K562 (cell line): ENCODE measurements around the gene PRCP. TPM values are rescaled to one million over a fixed set of nuclear protein-coding genes. Genes with fewer than 3 reads are reported as not detected.

Experiments
- ARID1B ChIP-seq: fragments of 450-650 bp; IDR thresholded peaks from 2 replicates; pipeline ENCODE4 v1.6.1; 2016; ENCODE audit warnings: antibody characterized with exemption, mild to moderate bottlenecking, inconsistent platforms
- BCOR ChIP-seq: fragments of 450-650 bp; IDR thresholded peaks from 2 replicates; pipeline ENCODE4 v1.6.1; 2016
- CBFB ChIP-seq: sonication (generic); formaldehyde crosslinking; IDR thresholded peaks from 2 replicates; pipeline ENCODE4 v1.4.0; 2020; ENCODE audit warnings: mild to moderate bottlenecking, missing genetic modification reagents
- E2F5 ChIP-seq: sonication (generic); formaldehyde crosslinking; IDR thresholded peaks from 2 replicates; pipeline ENCODE4 v1.8.0; 2022; ENCODE audit warnings: mild to moderate bottlenecking, missing genetic modification reagents
- FOSL1 ChIP-seq: fragments of 200-800 bp; sonication (Bioruptor generic); conservative IDR thresholded peaks from 2 replicates; pipeline ENCODE4 v1.6.1; 2016; ENCODE audit warnings: missing genetic modification characterization, missing compliant biosample characterization
- GABPB1 ChIP-seq: sonication (generic); formaldehyde crosslinking; IDR thresholded peaks from 2 replicates; pipeline ENCODE4 v1.8.0; 2022; ENCODE audit warnings: mild to moderate bottlenecking, missing genetic modification reagents
- GTF2E2 ChIP-seq: fragments of 200-800 bp; sonication (Bioruptor generic); IDR thresholded peaks from 2 replicates; pipeline ENCODE4 v1.6.1; 2016; ENCODE audit warnings: missing genetic modification characterization, missing compliant biosample characterization
- HLTF ChIP-seq: fragments of 450-650 bp; IDR thresholded peaks from 2 replicates; pipeline ENCODE4 v1.6.1; 2016
- ILK ChIP-seq: fragments of 450-650 bp; IDR thresholded peaks from 2 replicates; pipeline ENCODE4 v1.6.1; 2016; ENCODE audit warnings: missing genetic modification characterization, low read depth, mild to moderate bottlenecking, missing compliant biosample characterization, moderate library complexity, borderline replicate concordance
- MTA3 ChIP-seq: fragments of 450-650 bp; formaldehyde crosslinking; IDR thresholded peaks from 2 replicates; pipeline ENCODE4 v1.6.1; 2017; ENCODE audit warnings: mild to moderate bottlenecking, borderline replicate concordance
- PHB2 ChIP-seq: fragments of 450-650 bp; IDR thresholded peaks from 2 replicates; pipeline ENCODE4 v1.6.1; 2017; ENCODE audit warnings: low read depth
- RAD21 ChIP-seq, 2 experiments: fragments of 250-450 bp in 1 of 2; fragments of 450-650 bp in 1 of 2; sonication (Bioruptor Pico) in 1 of 2; formaldehyde crosslinking in 1 of 2; IDR thresholded peaks in 1 of 2; conservative IDR thresholded peaks in 1 of 2; 2 replicates each; pipeline versions ENCODE4 v1.4.0 to v1.8.0; 2020 to 2022; ENCODE audit warnings: mild to moderate bottlenecking in 2 of 2, moderate library complexity in 1 of 2
- RBBP5 ChIP-seq: fragments of 200-600 bp; sonication (generic); IDR thresholded peaks from 2 replicates; pipeline ENCODE4 v1.6.1; 2012; ENCODE audit warnings: borderline replicate concordance, mild to moderate bottlenecking, low read length, control low read depth, inconsistent platforms; ENCODE audit not compliant: insufficient read depth, poor library complexity, severe bottlenecking
- SUPT5H ChIP-seq: fragments of 450-650 bp; IDR thresholded peaks from 2 replicates; pipeline ENCODE4 v1.6.1; 2016
- TSC22D4 ChIP-seq: fragments of 450-650 bp; IDR thresholded peaks from 2 replicates; pipeline ENCODE4 v1.6.1; 2016; ENCODE audit warnings: missing genetic modification characterization, missing biosample characterization, control low read depth
- YY1 ChIP-seq, 3 experiments: IDR thresholded peaks; 2 replicates each; pipeline ENCODE4 v1.6.1; 2011; ENCODE audit warnings: low read length in 2 of 3, mild to moderate bottlenecking in 2 of 3, moderate library complexity in 2 of 3, borderline replicate concordance in 1 of 3, control low read depth in 1 of 3, low read depth in 1 of 3; ENCODE audit not compliant: insufficient read depth in 3 of 3, insufficient replicate concordance in 2 of 3, control insufficient read depth in 1 of 3, insufficient read length in 1 of 3; ENCODE audit errors: extremely low read depth in 1 of 3
- ZFP30 ChIP-seq: fragments of 250-450 bp; sonication (Bioruptor Pico); IDR thresholded peaks from 2 replicates; pipeline ENCODE4 v1.8.0; 2022; ENCODE audit warnings: moderate library complexity, mild to moderate bottlenecking, inconsistent platforms, borderline replicate concordance
- ZNF217 ChIP-seq: sonication (generic); formaldehyde crosslinking; IDR thresholded peaks from 2 replicates; pipeline ENCODE4 v1.8.0; 2022; ENCODE audit warnings: mild to moderate bottlenecking, missing genetic modification reagents
- ZNF3 ChIP-seq: fragments of 250-450 bp; sonication (Bioruptor Pico); IDR thresholded peaks from 2 replicates; pipeline ENCODE4 v1.5.0; 2021; ENCODE audit warnings: mild to moderate bottlenecking, moderate library complexity
- ZNF830 ChIP-seq: fragments of 250-450 bp; sonication (Bioruptor Pico); IDR thresholded peaks from 2 replicates; pipeline ENCODE4 v1.5.0; 2021; ENCODE audit warnings: mild to moderate bottlenecking
- polyA plus RNA-seq, 8 experiments: library from polyadenylated mRNA; depleted of rRNA in 4 of 8; stranded (reverse) in 5 of 8; unstranded in 3 of 8; fragments of >200 nt; fragmentation: Nextera tagmentation in 2 of 8; fragmentation: Illumina TruSeq in 1 of 8; extraction: Ambion mirVana in 2 of 8; extraction: Trizol in 1 of 8; gene quantifications; 2 replicates each; pipeline versions ENCODE4 v1.2.1 to v1.2.3, GENCODE V29; 2011 to 2014; ENCODE audit warnings: inconsistent platforms in 1 of 8, missing spikeins in 1 of 8
- total RNA-seq, 7 experiments: library from RNA; depleted of rRNA in 6 of 7; stranded (reverse); fragments of >200 nt in 6 of 7; fragmentation: Illumina TruSeq in 2 of 7; extraction: Trizol in 2 of 7; gene quantifications; 2 replicates each; pipeline versions ENCODE4 v1.2.1 to v1.2.3, GENCODE V29; 2011 to 2021; ENCODE audit warnings: low replicate concordance in 1 of 7
- TF ChIP-seq, protein P1 (sequence below): fragments of 250-450 bp; sonication (Bioruptor Pico); IDR thresholded peaks from 2 replicates; pipeline ENCODE4 v1.4.0; 2020; ENCODE audit warnings: borderline replicate concordance
- TF ChIP-seq, protein P2 (sequence below): fragments of 250-450 bp; sonication (Bioruptor Pico); IDR thresholded peaks from 2 replicates; pipeline ENCODE4 v1.4.0; 2020

The PRCP gene
- total and polyA plus RNA-seq, 9 of the 15 experiments (the other 6 are each of a cell fraction or from before 2014, with no cell fraction given): 9.5 to 43.1 (median 23.2) TPM

DNA sequence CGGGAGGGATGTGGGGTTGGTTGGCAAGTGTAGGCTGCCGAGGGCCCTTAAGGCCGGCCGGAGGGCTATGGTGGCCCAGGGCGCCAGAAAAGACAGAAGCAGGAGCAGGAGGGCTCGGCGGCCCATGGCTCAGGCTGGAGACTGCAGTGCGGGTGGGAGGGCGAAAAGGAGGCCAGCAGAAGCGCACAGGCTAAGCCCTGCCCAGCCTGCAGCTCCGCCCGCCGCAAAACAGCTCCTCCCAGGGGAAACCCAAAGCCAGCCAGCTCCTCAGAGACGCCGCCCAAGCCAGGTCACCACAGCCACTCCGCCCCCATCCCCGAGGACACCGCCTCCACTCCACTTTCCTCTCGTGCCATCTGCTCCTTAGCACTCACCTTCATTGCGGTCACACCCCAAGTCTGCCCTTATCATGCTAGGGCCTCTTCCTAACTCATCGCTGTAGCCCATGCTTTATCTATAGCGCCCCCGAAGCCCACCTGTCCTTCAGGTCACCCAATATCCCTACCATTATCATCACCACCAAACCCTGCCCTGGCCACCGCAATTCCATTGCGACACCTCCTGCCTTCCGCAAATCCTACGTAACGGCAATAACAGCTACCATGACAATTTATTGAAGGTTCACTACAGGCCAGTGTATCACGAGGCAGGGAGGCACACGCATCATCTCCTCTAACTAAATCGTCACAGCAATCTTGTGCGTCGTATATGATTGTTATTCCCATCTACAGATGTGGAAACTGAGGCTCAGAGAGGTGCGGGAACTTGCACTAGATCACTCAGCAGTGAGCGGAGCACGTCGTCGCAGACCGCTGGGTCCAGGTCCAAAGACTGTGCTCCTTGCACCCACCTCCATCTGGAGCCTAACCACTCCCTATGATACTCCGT is at the start of gene PRCP (continued):
- TF ChIP-seq GTF2E2 (tag): 0 out of 2 replicates have a peak, but pooled peaks have one; percentile 22
- peak; percentile 41; the same call in 1 of the 2 replicates for TF ChIP-seq MTA3
- TF ChIP-seq, protein P1, sequence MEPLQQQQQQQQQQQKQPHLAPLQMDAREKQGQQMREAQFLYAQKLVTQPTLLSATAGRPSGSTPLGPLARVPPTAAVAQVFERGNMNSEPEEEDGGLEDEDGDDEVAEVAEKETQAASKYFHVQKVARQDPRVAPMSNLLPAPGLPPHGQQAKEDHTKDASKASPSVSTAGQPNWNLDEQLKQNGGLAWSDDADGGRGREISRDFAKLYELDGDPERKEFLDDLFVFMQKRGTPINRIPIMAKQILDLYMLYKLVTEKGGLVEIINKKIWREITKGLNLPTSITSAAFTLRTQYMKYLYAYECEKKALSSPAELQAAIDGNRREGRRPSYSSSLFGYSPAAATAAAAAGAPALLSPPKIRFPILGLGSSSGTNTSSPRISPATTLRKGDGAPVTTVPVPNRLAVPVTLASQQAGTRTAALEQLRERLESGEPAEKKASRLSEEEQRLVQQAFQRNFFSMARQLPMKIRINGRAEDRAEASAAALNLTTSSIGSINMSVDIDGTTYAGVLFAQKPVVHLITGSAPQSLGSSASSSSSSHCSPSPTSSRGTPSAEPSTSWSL: no peak
- TF ChIP-seq ZNF3 (CRISPR knock-in tag): no peak
- TF ChIP-seq HLTF: peak; percentile 70; the same call in 1 of the 2 replicates
- TF ChIP-seq RAD21 (CRISPR knock-in tag; conservative IDR thresholded peaks at IDR 0.05 in 1 of 2, IDR thresholded peaks at IDR 0.05 in 1 of 2): no peak
- no peak for TF ChIP-seq ZNF217 (CRISPR knock-in tag)
- TF ChIP-seq YY1 (IDR thresholded peaks at IDR 0.05; ENCODE audit: borderline replicate concordance in 1 of 3, control insufficient read depth in 1 of 3, extremely low read depth in 1 of 3, insufficient read depth in 3 of 3, insufficient read length in 1 of 3, insufficient replicate concordance in 2 of 3, low read depth in 1 of 3, low read length in 2 of 3): peak in 2 of 3 experiments; percentile 49 to 63
- no peak for TF ChIP-seq RBBP5
- TF ChIP-seq PHB2: 0 out of 2 replicates have a peak, but pooled peaks have one; percentile 26
- no peak for TF ChIP-seq E2F5
- TF ChIP-seq ZFP30 (CRISPR knock-in tag): no peak
- TF ChIP-seq FOSL1 (tag): peak; percentile 44
- TF ChIP-seq, protein P2, sequence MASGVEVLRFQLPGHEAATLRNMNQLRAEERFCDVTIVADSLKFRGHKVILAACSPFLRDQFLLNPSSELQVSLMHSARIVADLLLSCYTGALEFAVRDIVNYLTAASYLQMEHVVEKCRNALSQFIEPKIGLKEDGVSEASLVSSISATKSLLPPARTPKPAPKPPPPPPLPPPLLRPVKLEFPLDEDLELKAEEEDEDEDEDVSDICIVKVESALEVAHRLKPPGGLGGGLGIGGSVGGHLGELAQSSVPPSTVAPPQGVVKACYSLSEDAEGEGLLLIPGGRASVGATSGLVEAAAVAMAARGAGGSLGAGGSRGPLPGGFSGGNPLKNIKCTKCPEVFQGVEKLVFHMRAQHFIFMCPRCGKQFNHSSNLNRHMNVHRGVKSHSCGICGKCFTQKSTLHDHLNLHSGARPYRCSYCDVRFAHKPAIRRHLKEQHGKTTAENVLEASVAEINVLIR (CRISPR knock-in tag): no peak
- TF ChIP-seq ILK: no peak
- peak; percentile 36; the same call in 1 of the 2 replicates for TF ChIP-seq GABPB1
- TF ChIP-seq ZNF830 (CRISPR knock-in tag): no peak
- TF ChIP-seq ARID1B: peak; percentile 73
- peak; percentile 92 for TF ChIP-seq BCOR
- TF ChIP-seq TSC22D4: no peak
- peak; percentile 81 for TF ChIP-seq SUPT5H
- peak; percentile 78; the same call in 1 of the 2 replicates for TF ChIP-seq CBFB
